ENCODE measurements around the gene PTPN9.
"Not testable (repeated sequence)": the region's sequence is repeated elsewhere in the genome, so short reads cannot be mapped to it uniquely, and the experiment has no call there.

Gene PTPN9

DNA sequence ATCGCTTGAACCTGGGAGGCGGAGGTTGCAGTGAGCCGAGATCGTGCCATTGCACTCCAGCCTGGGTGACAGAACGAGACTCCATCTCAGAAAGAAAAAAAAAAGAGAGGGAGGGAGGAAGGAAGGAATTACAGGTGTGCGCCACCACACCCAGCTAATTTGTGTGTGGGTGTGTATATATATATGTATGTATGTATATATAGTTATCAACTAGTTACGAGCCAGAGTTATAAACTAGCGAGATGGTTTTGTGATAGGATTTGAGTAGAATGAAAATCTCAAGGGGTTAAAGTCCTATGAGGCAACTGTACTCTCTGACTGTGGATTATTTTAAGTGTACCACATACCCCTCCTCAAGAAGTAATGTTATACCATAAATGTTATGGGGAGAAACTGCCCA is 76.8 kb downstream of the PTPN9 start:
- no peak for DNase-seq (ENCODE audit: extremely low spot score)
- CTCF ChIA-PET: interaction anchor here (0.5 kb wide), 1 partner anchor 65 kb away, joined by 4 read pairs; no protein-coding TSS in a partner anchor
- POLR2A ChIA-PET: no interaction called here
- no peak for TF ChIP-seq FOXM1 (IDR thresholded peaks at IDR 0.05; ENCODE audit: borderline replicate concordance)
- TF ChIP-seq CTBP1 (IDR thresholded peaks at IDR 0.05; ENCODE audit: borderline replicate concordance): no peak
- TF ChIP-seq LEF1 (IDR thresholded peaks at IDR 0.05; ENCODE audit: borderline replicate concordance): no peak
- TF ChIP-seq SUZ12 (IDR thresholded peaks at IDR 0.05): no peak
- TF ChIP-seq, protein P1, sequence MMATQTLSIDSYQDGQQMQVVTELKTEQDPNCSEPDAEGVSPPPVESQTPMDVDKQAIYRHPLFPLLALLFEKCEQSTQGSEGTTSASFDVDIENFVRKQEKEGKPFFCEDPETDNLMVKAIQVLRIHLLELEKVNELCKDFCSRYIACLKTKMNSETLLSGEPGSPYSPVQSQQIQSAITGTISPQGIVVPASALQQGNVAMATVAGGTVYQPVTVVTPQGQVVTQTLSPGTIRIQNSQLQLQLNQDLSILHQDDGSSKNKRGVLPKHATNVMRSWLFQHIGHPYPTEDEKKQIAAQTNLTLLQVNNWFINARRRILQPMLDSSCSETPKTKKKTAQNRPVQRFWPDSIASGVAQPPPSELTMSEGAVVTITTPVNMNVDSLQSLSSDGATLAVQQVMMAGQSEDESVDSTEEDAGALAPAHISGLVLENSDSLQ (IDR thresholded peaks at IDR 0.05): no peak
- no peak for TF ChIP-seq NFRKB (IDR thresholded peaks at IDR 0.05)
- no peak for TF ChIP-seq L3MBTL2 (conservative IDR thresholded peaks at IDR 0.05)
- TF ChIP-seq TARDBP (IDR thresholded peaks at IDR 0.05): no peak
- no peak for TF ChIP-seq HDGF (IDR thresholded peaks at IDR 0.05; ENCODE audit: borderline replicate concordance)
- TF ChIP-seq SP1 (IDR thresholded peaks at IDR 0.05): no peak
- TF ChIP-seq FOXK2 (IDR thresholded peaks at IDR 0.05): no peak
- no peak for TF ChIP-seq ZNF384 (IDR thresholded peaks at IDR 0.05)
- no peak for TF ChIP-seq FOXA1 (IDR thresholded peaks at IDR 0.05)
- no peak for TF ChIP-seq ARNT (IDR thresholded peaks at IDR 0.05)
- TF ChIP-seq BHLHE40 (IDR thresholded peaks at IDR 0.05; ENCODE audit: borderline replicate concordance): no peak
- TF ChIP-seq ELF4 (IDR thresholded peaks at IDR 0.05): no peak

DNA sequence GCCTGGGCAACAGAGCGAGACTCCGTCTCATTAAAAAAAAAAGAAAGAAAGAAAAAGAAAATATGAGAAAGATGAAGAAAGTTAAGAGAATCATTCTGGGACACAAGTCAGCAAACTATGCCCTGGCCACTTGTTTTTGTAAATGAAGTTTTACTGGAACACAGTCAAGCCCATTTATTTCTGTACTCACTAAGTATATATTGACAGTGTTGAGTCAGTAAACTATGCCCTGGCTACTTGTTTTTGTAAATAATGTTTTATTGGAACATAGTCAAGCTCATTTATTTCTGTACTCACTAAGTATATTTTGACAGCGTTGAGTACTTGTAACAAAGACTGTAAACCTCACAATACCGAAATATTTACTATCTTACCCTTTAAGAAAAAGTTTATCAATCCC is 85.4 kb downstream of the PTPN9 start:
- TF ChIP-seq FOXA1 (IDR thresholded peaks at IDR 0.05) (no peak), L3MBTL2 (conservative IDR thresholded peaks at IDR 0.05) (no peak), ZNF384 (IDR thresholded peaks at IDR 0.05) (no peak), HDGF (IDR thresholded peaks at IDR 0.05; ENCODE audit: borderline replicate concordance) (no peak), NFRKB (IDR thresholded peaks at IDR 0.05) (no peak), ARNT (IDR thresholded peaks at IDR 0.05) (no peak), ELF4 (IDR thresholded peaks at IDR 0.05) (no peak), LEF1 (IDR thresholded peaks at IDR 0.05; ENCODE audit: borderline replicate concordance) (no peak), BHLHE40 (IDR thresholded peaks at IDR 0.05; ENCODE audit: borderline replicate concordance) (no peak)
- TF ChIP-seq, protein P1 (IDR thresholded peaks at IDR 0.05): no peak
- DNase-seq (ENCODE audit: extremely low spot score): no peak
- ChIA-PET CTCF (no interaction called here), POLR2A (interaction anchor here (1.4 kb wide), 1 partner anchor 14 kb away, joined by 3 read pairs; no protein-coding TSS in a partner anchor)

DNA sequence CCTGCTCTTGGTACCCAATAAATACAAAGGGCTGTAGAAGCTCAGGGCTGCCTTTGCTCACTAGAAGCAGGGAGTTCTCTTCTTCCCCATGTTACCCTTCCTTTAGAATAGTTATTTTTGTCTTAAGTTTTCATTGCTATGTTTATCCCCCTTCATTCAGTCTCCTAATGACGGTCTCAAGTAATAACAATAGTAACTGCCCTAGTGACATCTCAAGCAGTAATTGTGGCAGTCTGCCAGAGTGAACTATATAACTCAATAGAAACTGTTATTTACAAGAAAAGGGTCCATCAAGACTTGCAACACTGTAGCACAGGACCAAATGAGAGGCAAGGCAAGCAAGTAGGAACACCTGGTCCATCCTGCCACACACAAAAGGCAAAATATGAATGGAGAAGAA is 95.2 kb downstream of the PTPN9 start:
- ChIA-PET POLR2A (interaction anchor here (0.6 kb wide), 1 partner anchor 175 kb away, joined by 3 read pairs; no protein-coding TSS in a partner anchor), CTCF (no interaction called here)
- no peak for DNase-seq (ENCODE audit: extremely low spot score)
- no peak for TF ChIP-seq ARNT (IDR thresholded peaks at IDR 0.05)
- TF ChIP-seq L3MBTL2 (conservative IDR thresholded peaks at IDR 0.05): no peak
- TF ChIP-seq LEF1 (IDR thresholded peaks at IDR 0.05; ENCODE audit: borderline replicate concordance): no peak

DNA sequence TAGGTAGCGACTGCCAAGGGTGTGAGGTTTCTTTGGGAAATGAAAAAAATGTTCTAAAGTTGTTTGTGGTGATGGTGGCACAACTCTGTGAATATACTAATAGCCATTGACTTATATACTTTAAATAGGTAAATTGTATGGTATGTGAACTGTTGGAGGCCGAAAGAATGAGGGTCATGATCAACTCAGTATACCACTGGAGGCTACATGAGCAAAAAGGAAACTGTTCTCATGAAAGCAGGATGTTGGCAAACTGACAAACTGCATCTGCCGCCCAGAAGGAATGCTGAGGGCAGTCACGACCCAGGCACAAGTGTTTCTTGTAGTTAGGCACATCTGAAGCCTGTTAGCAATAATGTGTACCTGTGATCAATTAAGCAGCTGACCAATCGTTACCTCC is 95.6 kb downstream of the PTPN9 start:
- DNase-seq (ENCODE audit: extremely low spot score); POLR2A ChIA-PET; CTCF ChIA-PET: not testable (repeated sequence)

DNA sequence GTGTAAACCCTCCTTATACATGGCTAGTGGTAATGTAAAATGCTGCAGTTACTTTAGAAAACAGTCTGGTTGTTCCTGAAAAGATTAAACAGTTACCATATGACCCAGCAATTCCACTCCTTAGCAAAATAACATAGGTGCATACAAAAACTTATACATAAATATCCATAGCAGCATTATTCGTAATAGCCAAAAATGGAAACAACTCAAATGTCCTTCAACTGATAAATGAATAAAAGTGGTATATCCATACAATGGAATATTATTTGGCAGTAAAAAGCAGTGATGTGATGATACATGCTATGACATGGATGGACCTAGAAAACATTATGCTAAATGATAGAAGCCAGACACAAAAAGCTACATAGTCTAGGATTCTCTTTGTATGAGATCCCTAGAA is 96.0 kb downstream of the PTPN9 start:
- ChIA-PET POLR2A (no interaction called here), CTCF (no interaction called here)
- DNase-seq (ENCODE audit: extremely low spot score): no peak
- TF ChIP-seq ARNT (IDR thresholded peaks at IDR 0.05): no peak
- no peak for TF ChIP-seq BHLHE40 (IDR thresholded peaks at IDR 0.05; ENCODE audit: borderline replicate concordance)
- TF ChIP-seq SUZ12 (IDR thresholded peaks at IDR 0.05): no peak
- TF ChIP-seq TARDBP (IDR thresholded peaks at IDR 0.05): no peak
- no peak for TF ChIP-seq CTBP1 (IDR thresholded peaks at IDR 0.05; ENCODE audit: borderline replicate concordance)
- no peak for TF ChIP-seq ELF4 (IDR thresholded peaks at IDR 0.05)
- TF ChIP-seq FOXM1 (IDR thresholded peaks at IDR 0.05; ENCODE audit: borderline replicate concordance): no peak
- no peak for TF ChIP-seq NFRKB (IDR thresholded peaks at IDR 0.05)
- TF ChIP-seq HDGF (IDR thresholded peaks at IDR 0.05; ENCODE audit: borderline replicate concordance): no peak
- TF ChIP-seq LEF1 (IDR thresholded peaks at IDR 0.05; ENCODE audit: borderline replicate concordance): no peak
- no peak for TF ChIP-seq SP1 (IDR thresholded peaks at IDR 0.05)
- no peak for TF ChIP-seq L3MBTL2 (conservative IDR thresholded peaks at IDR 0.05)
- no peak for TF ChIP-seq FOXK2 (IDR thresholded peaks at IDR 0.05)
- TF ChIP-seq ZNF384 (IDR thresholded peaks at IDR 0.05): no peak
- TF ChIP-seq, protein P1 (IDR thresholded peaks at IDR 0.05): no peak
- TF ChIP-seq FOXA1 (IDR thresholded peaks at IDR 0.05): no peak

DNA sequence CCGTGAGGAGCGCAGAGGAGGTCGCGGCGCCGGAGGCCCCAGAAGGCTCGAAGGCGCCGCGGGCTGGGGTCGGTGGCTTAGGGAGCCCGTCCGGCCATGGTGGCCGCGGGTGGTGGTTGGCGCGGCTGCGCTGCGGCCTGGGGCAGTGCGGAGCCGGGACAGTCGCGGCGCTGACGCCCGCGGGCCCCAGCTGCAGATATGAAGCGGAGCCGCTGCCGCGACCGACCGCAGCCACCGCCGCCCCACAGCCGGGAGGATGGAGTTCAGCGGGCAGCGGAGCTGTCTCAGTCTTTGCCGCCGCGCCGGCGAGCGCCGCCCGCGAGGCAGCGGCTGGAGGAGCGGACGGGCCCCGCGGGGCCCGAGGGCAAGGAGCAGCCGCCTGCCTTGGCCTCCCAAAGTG is 98.7 kb downstream of the PTPN9 start:
- POLR2A ChIA-PET, CTCF ChIA-PET: not testable (repeated sequence)

DNA sequence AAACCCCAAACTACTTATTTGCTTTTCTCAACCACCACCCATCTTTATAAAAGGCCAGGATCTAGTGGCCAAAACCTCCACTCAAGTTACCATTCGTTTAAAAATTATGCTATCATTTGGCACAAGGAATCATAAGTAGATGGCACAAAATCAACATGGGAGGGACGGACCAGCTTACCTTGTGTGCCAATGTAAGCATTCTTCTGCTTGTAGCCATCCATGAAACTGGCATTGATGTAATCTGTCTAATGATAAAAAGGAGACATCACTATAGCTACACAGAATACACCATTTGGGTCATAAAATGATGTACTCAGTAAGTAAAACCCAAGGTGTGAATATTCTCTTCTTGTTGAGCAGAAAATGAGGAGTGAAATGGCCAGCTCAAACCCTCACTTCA is 99.4 kb downstream of the PTPN9 start:
- TF ChIP-seq SP1 (IDR thresholded peaks at IDR 0.05): no peak
- no peak for TF ChIP-seq ZNF384 (IDR thresholded peaks at IDR 0.05)
- no peak for TF ChIP-seq SUZ12 (IDR thresholded peaks at IDR 0.05)
- no peak for TF ChIP-seq HDGF (IDR thresholded peaks at IDR 0.05; ENCODE audit: borderline replicate concordance)
- ChIA-PET POLR2A (interaction anchor here (0.8 kb wide), 1 partner anchor 13 kb away, joined by 3 read pairs; no protein-coding TSS in a partner anchor), CTCF (no interaction called here)
- DNase-seq (ENCODE audit: extremely low spot score): no peak

More for the DNA sequence above, 98.7 kb downstream of the PTPN9 start:
- DNase-seq (ENCODE audit: extremely low spot score): not testable (repeated sequence)

DNA sequence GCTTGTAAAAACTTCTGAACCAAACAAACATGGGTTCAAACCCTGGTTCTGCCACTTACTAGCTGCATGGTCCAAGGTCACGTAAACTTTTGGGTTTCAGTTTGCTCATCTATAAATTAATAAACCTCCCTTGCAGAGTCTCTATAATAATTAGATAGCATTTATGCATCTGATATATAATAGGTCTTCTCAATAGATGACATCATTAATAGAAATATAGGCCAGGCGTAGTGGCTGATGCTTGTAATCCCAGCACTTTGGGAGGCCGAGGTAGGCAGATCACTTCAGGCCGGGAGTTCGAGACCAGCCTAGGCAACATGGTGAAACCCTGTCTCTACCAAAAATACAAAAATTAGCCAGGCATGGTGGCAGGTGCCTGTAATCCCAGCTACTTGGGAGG is 102.0 kb downstream of the PTPN9 start:
- DNase-seq (ENCODE audit: extremely low spot score); POLR2A ChIA-PET; CTCF ChIA-PET: not testable (repeated sequence)

All from HEK293T (cell line).